MM.1S (cell line): ENCODE data around the gene PHB1.
"Not testable (repeated sequence)": the region's sequence is repeated elsewhere in the genome, so short reads cannot be mapped to it uniquely, and the experiment has no call there.

Experiments
- DNase-seq: peaks from one replicate; pipeline ENCODE4 v3.0.0-alpha.2; 2015
- H2AFZ ChIP-seq: fragments of 300-600 bp; sonication (generic); 2 replicates; pipeline ENCODE4 v1.6.0; 2016; ENCODE audit warnings: antibody characterized with exemption, low read length
- H3F3A ChIP-seq: fragments of 300-600 bp; sonication (generic); 2 replicates; pipeline ENCODE4 v1.6.1; 2016; ENCODE audit warnings: mild to moderate bottlenecking, antibody characterized with exemption, low read length, moderate library complexity, mixed read lengths; ENCODE audit not compliant: insufficient read depth
- H3K27ac ChIP-seq: fragments of 300-600 bp; sonication (generic); 2 replicates; pipeline ENCODE4 v1.5.1; 2016; ENCODE audit warnings: mild to moderate bottlenecking, low read length
- H3K27me3 ChIP-seq: fragments of 300-600 bp; sonication (generic); replicated peaks from 2 replicates; pipeline ENCODE4 v1.6.0; 2016; ENCODE audit warnings: low read length; ENCODE audit not compliant: insufficient read depth
- H3K36me3 ChIP-seq: fragments of 300-600 bp; sonication (generic); replicated peaks from 2 replicates; pipeline ENCODE4 v1.6.1; 2016; ENCODE audit warnings: mild to moderate bottlenecking, low read length, mixed read lengths; ENCODE audit not compliant: insufficient read depth
- H3K4me1 ChIP-seq: fragments of 300-600 bp; sonication (generic); 2 replicates; pipeline ENCODE4 v1.6.1; 2016; ENCODE audit warnings: low read length, mixed read lengths
- H3K4me2 ChIP-seq: fragments of 300-600 bp; sonication (generic); 2 replicates; pipeline ENCODE4 v1.6.0; 2016; ENCODE audit warnings: low read depth, low read length
- H3K4me3 ChIP-seq: fragments of 300-600 bp; sonication (generic); 2 replicates; pipeline ENCODE4 v1.5.1; 2016; ENCODE audit warnings: low read length, mixed read lengths
- H3K79me2 ChIP-seq: fragments of 300-600 bp; sonication (generic); 2 replicates; pipeline ENCODE4 v1.6.1; 2016; ENCODE audit warnings: mixed run types, low read length, mixed read lengths
- H3K9ac ChIP-seq: fragments of 300-600 bp; sonication (generic); 2 replicates; pipeline ENCODE4 v1.6.1; 2016; ENCODE audit warnings: low read length, mixed read lengths
- H3K9me2 ChIP-seq: fragments of 300-600 bp; sonication (generic); replicated peaks from 2 replicates; pipeline ENCODE4 v1.6.1; 2016; ENCODE audit warnings: mild to moderate bottlenecking, low read length, mixed read lengths; ENCODE audit not compliant: insufficient read depth
- H3K9me3 ChIP-seq: fragments of 300-600 bp; sonication (generic); replicated peaks from 2 replicates; pipeline ENCODE4 v1.6.1; 2016; ENCODE audit warnings: mild to moderate bottlenecking, low read length, mixed read lengths; ENCODE audit not compliant: insufficient read depth
- H4K20me1 ChIP-seq: fragments of 300-600 bp; sonication (generic); 2 replicates; pipeline ENCODE4 v1.6.1; 2016; ENCODE audit warnings: mild to moderate bottlenecking, low read length, moderate library complexity, mixed read lengths; ENCODE audit not compliant: insufficient read depth
- EZH2 ChIP-seq: fragments of 300-600 bp; sonication (generic); optimal IDR thresholded peaks from 2 replicates; pipeline ENCODE3; 2017; ENCODE audit warnings: low read depth, mild to moderate bottlenecking, antibody characterized with exemption, low read length, mixed read lengths
- EZH2phosphoT487 ChIP-seq: fragments of 300-600 bp; sonication (generic); IDR thresholded peaks from 2 replicates; pipeline ENCODE4 v1.6.1; 2018; ENCODE audit warnings: antibody characterized with exemption, low read length
- TF ChIP-seq, protein P1 (sequence below): fragments of 300-600 bp; sonication (generic); IDR thresholded peaks from 2 replicates; pipeline ENCODE4 v1.5.1; 2016; ENCODE audit warnings: antibody characterized with exemption, low read length, mixed read lengths

The PHB1 gene

GRCh38 chr17:49397586-49397985 lies 17.1 kb downstream of the PHB1 start:
- H3K79me2 ChIP-seq, result no peaks in the 10 kb centered on the region
- H3K9me3 ChIP-seq, result no peaks in the 10 kb centered on the region
- H3K9ac ChIP-seq, result no peak overlapping the region
- peak overlapping the region; percentile 57 for H2AFZ ChIP-seq
- H3K4me2 ChIP-seq, result peak overlapping the region; percentile 38
- H3K4me3 ChIP-seq, result no peak overlapping the region
- H3K4me1 ChIP-seq, result peaks cover 15% of the 10 kb centered on the region
- H3K9me2 ChIP-seq, result no peaks in the 10 kb centered on the region
- TF ChIP-seq, protein P1, sequence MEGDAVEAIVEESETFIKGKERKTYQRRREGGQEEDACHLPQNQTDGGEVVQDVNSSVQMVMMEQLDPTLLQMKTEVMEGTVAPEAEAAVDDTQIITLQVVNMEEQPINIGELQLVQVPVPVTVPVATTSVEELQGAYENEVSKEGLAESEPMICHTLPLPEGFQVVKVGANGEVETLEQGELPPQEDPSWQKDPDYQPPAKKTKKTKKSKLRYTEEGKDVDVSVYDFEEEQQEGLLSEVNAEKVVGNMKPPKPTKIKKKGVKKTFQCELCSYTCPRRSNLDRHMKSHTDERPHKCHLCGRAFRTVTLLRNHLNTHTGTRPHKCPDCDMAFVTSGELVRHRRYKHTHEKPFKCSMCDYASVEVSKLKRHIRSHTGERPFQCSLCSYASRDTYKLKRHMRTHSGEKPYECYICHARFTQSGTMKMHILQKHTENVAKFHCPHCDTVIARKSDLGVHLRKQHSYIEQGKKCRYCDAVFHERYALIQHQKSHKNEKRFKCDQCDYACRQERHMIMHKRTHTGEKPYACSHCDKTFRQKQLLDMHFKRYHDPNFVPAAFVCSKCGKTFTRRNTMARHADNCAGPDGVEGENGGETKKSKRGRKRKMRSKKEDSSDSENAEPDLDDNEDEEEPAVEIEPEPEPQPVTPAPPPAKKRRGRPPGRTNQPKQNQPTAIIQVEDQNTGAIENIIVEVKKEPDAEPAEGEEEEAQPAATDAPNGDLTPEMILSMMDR, result no peak
- TF ChIP-seq EZH2 (no peak), EZH2phosphoT487 (no peak)
- no peaks in the 10 kb centered on the region for H3K36me3 ChIP-seq
- no peaks in the 10 kb centered on the region for H4K20me1 ChIP-seq
- no peak for DNase-seq
- no peaks in the 10 kb centered on the region for H3K27me3 ChIP-seq
- H3F3A ChIP-seq, result peaks cover 9% of the 10 kb centered on the region
- H3K27ac ChIP-seq, result no peak overlapping the region; the same call in 1 of the 2 replicates

- peaks cover 18% of the 10 kb centered on the region for H3F3A ChIP-seq
- no peak overlapping the region for H3K4me2 ChIP-seq
- no peaks in the 10 kb centered on the region for H3K36me3 ChIP-seq
- H3K27ac ChIP-seq, result no peak overlapping the region
- no peaks in the 10 kb centered on the region for H4K20me1 ChIP-seq
- H3K9me2 ChIP-seq, result no peaks in the 10 kb centered on the region
- no peaks in the 10 kb centered on the region for H3K27me3 ChIP-seq
- no peak overlapping the region for H3K9ac ChIP-seq
- H3K4me3 ChIP-seq, result no peak overlapping the region
- no peak for DNase-seq
- no peaks in the 10 kb centered on the region for H3K79me2 ChIP-seq
- H3K4me1 ChIP-seq, result peaks cover 37% of the 10 kb centered on the region
- H3K9me3 ChIP-seq, result no peaks in the 10 kb centered on the region
- TF ChIP-seq, protein P1, result no peak
- no peak for TF ChIP-seq EZH2
- no peak for TF ChIP-seq EZH2phosphoT487
- no peak overlapping the region for H2AFZ ChIP-seq
These were observed 21.0 kb downstream of the PHB1 start for GRCh38 chr17:49393491-49394255.

DNA sequence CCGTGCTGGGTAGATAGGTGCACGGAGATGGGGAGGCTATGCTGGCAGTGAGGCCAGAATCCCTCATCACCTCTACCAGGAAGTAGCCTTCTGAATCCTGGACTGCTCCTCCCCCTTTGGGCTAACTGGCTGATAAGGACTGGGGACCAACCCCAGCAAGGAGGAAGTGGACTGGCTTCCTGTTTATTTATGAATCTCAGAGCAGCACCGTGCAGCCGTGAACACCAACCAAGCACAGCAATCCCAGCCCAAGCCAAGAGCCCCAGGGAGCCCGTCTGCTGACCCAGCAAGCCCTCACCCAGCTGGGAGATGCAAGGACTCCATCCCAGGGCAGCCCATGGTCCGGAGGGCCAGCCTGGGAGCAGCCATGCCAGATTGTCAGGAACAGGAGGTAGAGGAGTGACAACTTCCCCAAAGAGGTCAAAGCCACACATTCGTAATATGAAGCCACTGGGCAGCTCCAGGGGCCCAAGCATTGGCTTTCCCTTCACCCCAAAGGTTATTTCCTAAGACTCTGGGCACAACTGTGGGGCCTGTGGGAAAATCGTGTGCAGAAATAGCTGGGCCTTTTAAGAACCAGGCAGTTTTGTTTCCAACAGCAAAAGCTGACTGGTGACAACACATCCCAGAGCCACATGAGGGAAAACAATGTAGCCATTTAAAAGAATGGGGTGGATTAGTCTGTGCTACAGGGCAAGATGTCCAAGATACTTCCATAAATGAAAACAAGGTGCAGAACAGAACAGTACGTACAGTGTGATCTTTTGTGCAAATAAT lies 23.9 kb downstream of the PHB1 start:
- H3K27me3 ChIP-seq, result no peaks in the 10 kb centered on the region
- no peak overlapping the region for H3K4me3 ChIP-seq
- no peaks in the 10 kb centered on the region for H4K20me1 ChIP-seq
- H3K36me3 ChIP-seq, result no peaks in the 10 kb centered on the region
- DNase-seq, result no peak
- no peaks in the 10 kb centered on the region for H3K9me3 ChIP-seq
- H3K4me2 ChIP-seq, result no peak overlapping the region; the same call in 1 of the 2 replicates
- H3K27ac ChIP-seq, result no peak overlapping the region
- no peak overlapping the region for H3K9ac ChIP-seq
- H3K4me1 ChIP-seq, result peaks cover 41% of the 10 kb centered on the region
- TF ChIP-seq EZH2phosphoT487 (no peak), EZH2 (no peak)
- TF ChIP-seq, protein P1, result no peak
- H2AFZ ChIP-seq, result peak overlapping the region; percentile 47
- H3K9me2 ChIP-seq, result no peaks in the 10 kb centered on the region
- H3F3A ChIP-seq, result peaks cover 21% of the 10 kb centered on the region
- no peaks in the 10 kb centered on the region for H3K79me2 ChIP-seq

DNA sequence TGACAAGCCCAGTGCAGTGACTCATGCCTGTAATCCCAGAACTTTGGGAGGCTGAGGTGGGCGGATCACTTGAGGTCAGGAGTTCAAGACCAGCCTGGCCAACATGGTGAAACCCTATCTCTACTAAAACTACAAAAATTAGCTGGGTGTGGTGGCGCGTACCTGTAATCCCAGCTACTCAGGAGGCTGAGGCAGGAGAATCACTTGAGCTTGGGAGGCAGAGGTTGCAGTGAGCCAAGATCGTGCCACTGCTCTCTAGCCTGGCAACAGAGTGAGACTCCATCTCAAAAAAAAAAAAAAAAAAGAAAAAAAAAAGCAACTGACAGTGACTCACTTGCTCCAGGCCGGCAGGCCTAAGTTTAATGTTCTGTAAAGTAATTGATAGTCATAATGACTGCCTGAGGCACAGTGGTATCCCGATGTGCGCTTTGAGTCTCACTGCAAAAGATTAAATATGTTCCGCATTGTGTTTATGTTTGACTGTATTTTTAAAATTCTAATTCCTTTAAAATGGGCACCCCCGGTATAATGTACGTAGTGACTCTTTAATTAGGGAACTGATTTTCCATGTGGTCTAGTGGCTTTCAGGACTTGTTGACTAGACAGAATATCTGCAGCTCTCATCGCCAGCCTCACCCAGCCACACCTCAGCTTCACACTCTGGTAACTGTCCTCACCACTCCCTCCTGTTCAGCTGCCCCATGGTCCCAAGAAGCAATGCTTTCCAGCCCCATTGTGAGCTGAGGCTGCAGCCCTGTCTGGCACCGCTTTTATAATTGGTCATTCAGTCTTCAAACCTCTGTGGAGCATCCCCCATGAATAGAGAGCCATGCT lies 25.0 kb downstream of the PHB1 start:
- H4K20me1 ChIP-seq, H3K79me2 ChIP-seq, H3K9me3 ChIP-seq, DNase-seq, H3K27me3 ChIP-seq, H3K36me3 ChIP-seq, H3K9me2 ChIP-seq, H3K4me3 ChIP-seq: not testable (repeated sequence)
- Histone ChIP-seq H3K27ac (peak overlapping the region; percentile 98; the same call in 1 of the 2 replicates), H3K4me2 (peak overlapping the region; percentile 64; the same call in 1 of the 2 replicates), H3F3A (peaks cover 21% of the 10 kb centered on the region), H3K9ac (peak overlapping the region; percentile 56; the same call in 1 of the 2 replicates), H3K4me1 (peaks cover 40% of the 10 kb centered on the region), H2AFZ (peak overlapping the region; percentile 47; the same call in 1 of the 2 replicates)
